PC-3 (cell line): ENCODE data around the gene LRP2.

Source experiments
- CTCF ChIP-seq: fragments of 300-600 bp; sonication (generic); conservative IDR thresholded peaks from 2 replicates; pipeline ENCODE4 v1.5.1; 2017; ENCODE audit warnings: antibody characterized with exemption, low read depth, mild to moderate bottlenecking, low read length
- EZH2phosphoT487 ChIP-seq: fragments of 300-600 bp; sonication (generic); IDR thresholded peaks from 2 replicates; pipeline ENCODE4 v1.6.1; 2018; ENCODE audit warnings: mild to moderate bottlenecking, antibody characterized with exemption, low read length, borderline replicate concordance

GRCh38 chr2:169108099-169108884, 254.0 kb downstream of the LRP2 start:
- TF ChIP-seq EZH2phosphoT487 (no peak), CTCF (no peak)
